Heart left ventricle (tissue), 16 donors: Measurements from ENCODE around the gene FSTL4. TPM values are rescaled to one million over a fixed set of nuclear protein-coding genes. Genes with fewer than 3 reads are reported as not detected.

Experiments
- ATAC-seq, 4 donors: fragments of 200-7000 bp; cut with Tn5 transposase; one replicate each; pipeline ENCODE4 v1.9.1; 2020 to 2022; ENCODE audit warnings: moderate library complexity in 4 of 4, mild to moderate bottlenecking in 3 of 4, moderate number of reproducible peaks in 1 of 4
- DNase-seq, 5 donors: peaks; one replicate each; pipeline ENCODE4 v3.0.0-alpha.2; 2020
- H3K27ac ChIP-seq, 12 donors: fragments of 200-600 bp; sonication (generic) in 4 of 12; one replicate each; pipeline versions ENCODE4 v1.5.0 to v1.8.0; 2016 to 2022; ENCODE audit warnings: mild to moderate bottlenecking in 2 of 12
- H3K27me3 ChIP-seq, 9 donors: fragments of 200-600 bp; sonication (generic) in 2 of 9; one replicate each; pipeline versions ENCODE4 v1.5.1 to v1.8.0; 2016 to 2022; ENCODE audit warnings: mild to moderate bottlenecking in 3 of 9
- H3K36me3 ChIP-seq, 9 donors: fragments of 200-600 bp; sonication (generic) in 2 of 9; one replicate each; pipeline versions ENCODE4 v1.5.0 to v1.8.0; 2018 to 2022; ENCODE audit warnings: mild to moderate bottlenecking in 2 of 9
- H3K4me1 ChIP-seq, 12 donors: fragments of 200-600 bp; sonication (generic) in 4 of 12; one replicate each; pipeline versions ENCODE4 v1.5.0 to v1.8.0; 2016 to 2022; ENCODE audit warnings: mild to moderate bottlenecking in 3 of 12
- H3K4me3 ChIP-seq, 12 donors: fragments of 200-600 bp; sonication (generic) in 4 of 12; one replicate each; pipeline versions ENCODE4 v1.5.0 to v1.8.0; 2017 to 2022; ENCODE audit warnings: mild to moderate bottlenecking in 9 of 12, moderate library complexity in 4 of 12
- H3K9me3 ChIP-seq, 12 donors: fragments of 200-600 bp; sonication (generic) in 4 of 12; one replicate each; pipeline versions ENCODE4 v1.5.0 to v1.8.0; 2016 to 2022; ENCODE audit warnings: mild to moderate bottlenecking in 1 of 12
- CTCF ChIP-seq, 12 donors: fragments of 200-600 bp; sonication (generic) in 4 of 12; IDR thresholded peaks; one replicate each; pipeline versions ENCODE4 v1.5.0 to v1.8.0; 2018 to 2022; ENCODE audit warnings: antibody characterized with exemption in 12 of 12, mild to moderate bottlenecking in 5 of 12
- POLR2A ChIP-seq, 2 donors: fragments of 450-650 bp; IDR thresholded peaks; one replicate each; pipeline ENCODE4 v1.6.1; 2017; ENCODE audit warnings: antibody characterized with exemption in 2 of 2, mild to moderate bottlenecking in 2 of 2, moderate library complexity in 2 of 2
- WGBS, 4 donors: extraction: QIAGEN DNeasy Blood & Tissue Kit in 2 of 4; methylation state at CpG; one replicate each; pipeline versions ENCODE4 v1.1.5 to v1.1.7; 2013 to 2018; 5-methylcytosine and 5-hydroxymethylcytosine counted together
- intact Hi-C, 10 donors: fragments of 100-400 bp; cut with DNase I; formaldehyde crosslinking; loops; one replicate each; pipeline versions ENCODE4 v1.11.1 to v1.14.2; 2022
- polyA plus RNA-seq, 2 donors: library from polyadenylated mRNA; stranded (reverse); fragments of 200-250 nt; gene quantifications; one replicate each; pipeline ENCODE4 v1.2.3, GENCODE V29; 2013
- total RNA-seq, 9 donors: library from RNA; depleted of rRNA in 2 of 9; stranded (reverse); fragments of >200 nt in 2 of 9; fragmentation: NEBNext Ultra II Directional in 3 of 9; extraction: Animal tissue kit (Norgen Biotek cat#: 25700) in 3 of 9; gene quantifications; one replicate each; pipeline versions ENCODE4 v1.1.0 to v1.2.4, GENCODE V29; 2016 to 2023
- donor health status: ischemic (EF 13 %, LVEDD 7.1; RV severe dilation, severe dysfunction).
- donor health status: healthy with polysubstance abuse.
- donor health status: DM: no; HTN: yes; CAD: no.
- donor health status: DM: no; HTN: no; CAD: no.
- donor health status: ischemic (EF 25% LVEDD 6.9; RV normal size, moderate dysfunction).
- donor health status: ischemic (EF 25% LVEDD 5.7; RV mildly dilated, moderate dysfunction).
- donor health status: healthy.
- donor health status: DM: yes; HTN: yes; CAD: no.
- donor health status: ischemic (EF 35%, LVEDD 5.7; RV mildly dilated, moderate dysfunction).
- donor health status: nonischemic (EF 11% LVEDD 7.7; RV severe dilation, severe dysfunction).
- donor health status: DM: yes; HTN: yes; CAD: no.
- donor health status: PGD.
- donor health status: ischemic (EF 29% LVEDD 5.4; RV normal size, mild dysfunction).
- donor health status: nonischemic (EF 23%, LVEDD 6.1; RV moderate dilation, normal function).

The FSTL4 gene
- total and polyA plus RNA-seq, 11 donors, result 0.01 to 0.39 (median 0.17) TPM; not detected in 6

DNA sequence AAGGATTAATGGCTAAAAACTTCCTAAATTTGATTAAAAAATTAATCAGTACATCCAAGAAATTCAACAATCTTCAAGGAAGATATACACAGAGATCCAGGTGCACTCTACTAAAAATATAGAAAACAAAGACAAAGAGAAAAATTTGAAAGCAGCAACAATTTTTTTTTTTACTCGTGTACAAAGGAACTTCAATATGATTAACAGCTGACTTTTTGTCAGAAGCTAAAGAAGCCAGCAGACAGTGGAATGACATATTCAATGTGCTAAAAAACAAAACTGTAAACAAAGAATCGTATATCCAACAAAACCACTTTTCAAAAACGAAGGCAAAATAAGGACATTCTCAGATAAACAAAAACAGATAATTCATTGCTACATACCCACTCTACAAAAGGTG lies 234.6 kb downstream of the FSTL4 start:
- DNase-seq (no peak), ATAC-seq (no peak)
- Histone ChIP-seq H3K9me3 (peaks cover 0 to 24% (median 7%) of the 10 kb centered on the region in 12 donors), H3K4me1 (no peaks in the 10 kb centered on the region), H3K27ac (no peak overlapping the region), H3K4me3 (no peak overlapping the region), H3K27me3 (peaks cover 0 to 10% (median 0%) of the 10 kb centered on the region in 9 donors), H3K36me3 (no peaks in the 10 kb centered on the region)
- TF ChIP-seq CTCF (IDR thresholded peaks at IDR 0.05), result no peak
- no peak for TF ChIP-seq POLR2A (IDR thresholded peaks at IDR 0.05)
- 67 to 74% (median 69%) methylated on average over 3 of the region's 3 CpGs for WGBS, 4 donors
- intact Hi-C loops, result no loop called here

DNA sequence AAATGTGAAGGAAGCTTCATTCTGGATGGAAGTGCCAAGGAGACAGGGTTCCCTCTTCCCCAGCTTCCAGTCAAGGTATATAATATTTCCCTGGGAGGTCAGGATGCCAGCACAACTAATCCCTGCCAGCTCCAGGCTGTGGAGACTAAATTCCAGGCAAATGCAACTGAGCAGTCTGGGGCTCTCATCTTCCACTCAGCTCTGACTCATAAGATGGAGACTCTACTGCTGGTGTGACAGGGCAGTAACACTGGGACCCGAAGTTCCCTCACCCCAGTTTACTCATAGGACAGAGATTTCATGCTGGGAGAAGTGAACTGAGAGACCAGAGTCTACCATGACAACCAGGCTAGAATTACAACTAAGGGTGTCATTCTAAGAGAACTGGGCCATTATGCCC lies 235.4 kb downstream of the FSTL4 start:
- ATAC-seq, result no peak

DNA sequence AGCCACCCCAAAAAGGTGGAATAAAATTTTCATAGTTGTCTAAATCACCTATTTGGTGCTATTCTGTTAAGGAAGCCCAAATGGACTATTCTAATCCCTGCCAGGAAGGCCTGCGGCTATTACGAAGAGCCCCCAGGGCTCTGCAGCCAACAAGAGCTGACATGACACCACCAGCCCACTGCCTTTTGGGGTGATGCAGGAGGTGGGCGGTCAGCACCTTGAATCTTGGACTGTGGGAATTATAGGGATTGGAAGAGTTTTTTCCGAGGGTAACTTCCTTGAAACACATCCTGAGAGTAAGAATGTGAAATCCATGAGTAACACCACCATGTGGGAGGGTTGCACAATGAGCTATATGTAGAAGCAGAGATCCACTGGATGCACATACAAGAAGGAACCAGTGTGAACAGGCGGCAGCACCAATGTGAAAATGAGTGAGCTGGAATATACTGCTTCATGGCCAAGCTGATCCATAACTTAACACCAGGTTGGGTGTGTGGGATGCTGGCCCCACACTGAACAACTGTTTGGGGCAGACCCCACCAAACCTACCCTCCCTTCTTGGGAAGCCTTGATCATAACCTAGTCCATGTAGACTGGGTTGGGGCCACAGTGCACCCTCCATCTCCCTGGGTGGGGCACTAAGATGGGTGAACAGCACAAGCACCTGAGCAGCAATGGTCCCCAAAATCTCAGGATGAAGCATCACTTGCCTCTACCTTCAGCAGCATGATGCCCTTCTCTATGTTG lies 239.0 kb downstream of the FSTL4 start:
- no peaks in the 10 kb centered on the region for H3K36me3 ChIP-seq
- ATAC-seq (peak in 1 of 4 donors; percentile 27), DNase-seq (peak in 1 of 5 donors; percentile 0)
- H3K27me3 ChIP-seq, result peaks cover 0 to 13% (median 0%) of the 10 kb centered on the region in 9 donors
- no peak overlapping the region for H3K27ac ChIP-seq
- peaks cover 0 to 6% (median 0%) of the 10 kb centered on the region in 12 donors for H3K4me1 ChIP-seq
- intact Hi-C loops, result no loop called here
- H3K4me3 ChIP-seq, result no peak overlapping the region
- TF ChIP-seq POLR2A (IDR thresholded peaks at IDR 0.05) (no peak), CTCF (IDR thresholded peaks at IDR 0.05) (no peak)
- H3K9me3 ChIP-seq, result peaks cover 0 to 20% (median 7%) of the 10 kb centered on the region in 12 donors
- WGBS, 4 donors, result 85 to 91% (median 88%) methylated on average over 5 of the region's 5 CpGs

More for the DNA sequence above, 235.4 kb downstream of the FSTL4 start:
- DNase-seq, result no peak
- peaks cover 0 to 8% (median 0%) of the 10 kb centered on the region in 9 donors for H3K27me3 ChIP-seq
- TF ChIP-seq POLR2A (IDR thresholded peaks at IDR 0.05) (no peak), CTCF (IDR thresholded peaks at IDR 0.05) (no peak)
- intact Hi-C loops, result no loop called here
- no peak overlapping the region for H3K4me3 ChIP-seq
- H3K4me1 ChIP-seq, result no peaks in the 10 kb centered on the region
- 80 to 86% (median 84%) methylated on average over 1 of the region's 1 CpG for WGBS, 4 donors
- H3K36me3 ChIP-seq, result no peaks in the 10 kb centered on the region
- peaks cover 0 to 24% (median 7%) of the 10 kb centered on the region in 12 donors for H3K9me3 ChIP-seq
- no peak overlapping the region for H3K27ac ChIP-seq

DNA sequence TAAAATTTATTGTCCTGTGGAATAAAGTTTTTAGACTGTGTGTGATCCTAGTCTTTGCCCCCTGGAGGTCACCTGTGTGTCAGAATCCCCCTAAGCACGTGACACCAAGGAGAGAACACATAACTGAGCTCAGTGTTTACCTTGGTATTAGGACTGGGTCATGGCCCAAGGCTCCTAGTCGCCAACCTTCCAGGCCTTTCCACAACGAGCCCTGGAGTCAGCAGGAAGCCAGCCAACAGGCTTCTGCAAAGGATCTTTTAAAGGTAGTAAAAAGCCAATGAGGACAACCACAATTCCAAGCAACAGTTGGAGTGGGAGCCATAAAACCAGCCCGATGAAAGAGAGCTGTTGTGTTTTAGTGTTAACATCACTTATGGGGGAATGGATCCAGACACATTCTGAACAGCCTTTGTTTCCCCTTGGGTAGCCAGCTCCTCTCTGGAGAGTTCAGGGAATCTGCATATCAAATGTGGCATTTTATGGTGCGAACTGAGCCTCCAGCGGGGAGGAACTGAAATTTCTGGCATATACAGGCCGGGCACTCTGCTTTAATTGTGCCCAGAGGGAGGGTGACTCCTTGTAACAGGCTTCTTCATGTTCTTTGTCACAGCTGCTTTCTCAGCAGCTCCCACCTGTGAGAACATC lies 239.9 kb downstream of the FSTL4 start:
- 53 to 86% (median 68%) methylated on average over 7 of the region's 7 CpGs for WGBS, 4 donors
- no peaks in the 10 kb centered on the region for H3K36me3 ChIP-seq
- DNase-seq (no peak), ATAC-seq (no peak)
- peaks cover 0 to 12% (median 2%) of the 10 kb centered on the region in 12 donors for H3K9me3 ChIP-seq
- no peak for TF ChIP-seq CTCF (IDR thresholded peaks at IDR 0.05)
- TF ChIP-seq POLR2A (IDR thresholded peaks at IDR 0.05), result no peak
- no peak overlapping the region for H3K4me3 ChIP-seq
- no peak overlapping the region for H3K27ac ChIP-seq
- intact Hi-C loops, result no loop called here
- peaks cover 0 to 13% (median 0%) of the 10 kb centered on the region in 9 donors for H3K27me3 ChIP-seq
- H3K4me1 ChIP-seq, result peaks cover 0 to 6% (median 0%) of the 10 kb centered on the region in 12 donors
